Measurements from ENCODE around the gene RNF6. TPM values are rescaled to one million over a fixed set of nuclear protein-coding genes. Genes with fewer than 3 reads are reported as not detected.
A peak's percentile ranks its signal among the peaks of the same experiment; 100 is the strongest.
"Not testable (repeated sequence)": the region's sequence is repeated elsewhere in the genome, so short reads cannot be mapped to it uniquely, and the experiment has no call there.

The RNF6 gene
- total and polyA plus RNA-seq, 4 experiments from 2014 or later = 36.3 to 54.9 (median 47.3) TPM

DNA sequence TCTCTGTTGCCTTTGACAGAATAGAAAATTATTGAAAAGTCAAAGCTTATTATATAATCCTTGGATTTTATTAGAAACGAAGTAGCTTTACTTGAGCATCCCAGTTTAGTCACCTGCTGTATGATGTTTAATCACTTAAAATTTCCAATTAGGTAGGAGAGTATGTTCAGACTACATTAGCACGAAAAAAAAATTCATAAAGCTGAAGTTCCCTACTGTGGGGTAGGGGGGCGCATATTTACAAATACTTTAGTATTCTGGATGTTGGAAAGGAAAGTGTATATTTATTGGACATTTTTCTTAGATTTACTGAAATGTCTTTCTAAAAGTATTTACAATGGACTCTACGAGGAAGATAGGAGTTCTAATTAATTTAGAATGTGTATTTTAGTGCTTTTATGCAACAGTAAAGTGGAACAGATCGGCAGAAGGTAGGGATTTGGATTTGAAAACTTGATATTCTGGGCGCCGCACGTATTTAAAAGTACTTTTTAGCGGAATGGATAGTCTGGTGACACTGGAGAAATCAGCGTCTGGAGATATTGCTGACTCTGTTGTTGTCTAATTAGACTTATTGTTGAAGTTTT lies 33.7 kb upstream of the RNF6 start:
- ChIA-PET CTCF (ENCODE audit: partially characterized antibody) (interaction anchor here (1.0 to 5.4 kb wide), 3 partner anchors 10 to 70 kb away, joined by 3 to 29 read pairs (median 4); partner anchors contain the start of gene RNF6), POLR2A (ENCODE audit: partially characterized antibody) (interaction anchor here (0.8 to 5.4 kb wide), 4 partner anchors 34 to 969 kb away, joined by 3 to 49 read pairs (median 4); partner anchors contain the start of gene RNF6)
- no peaks in the 10 kb centered on the region for H3K9me3 ChIP-seq (ENCODE audit: control insufficient read depth in 1 of 2, low read length in 2 of 2)
- H3K36me3 ChIP-seq (ENCODE audit: insufficient read depth, low read length) = no peaks in the 10 kb centered on the region
- H3K4me3 ChIP-seq (ENCODE audit: low read length in 2 of 2) = peak overlapping the region in 1 of 2 donors; percentile 87
- no peak overlapping the region for H3K27ac ChIP-seq (ENCODE audit: low read depth, low read length)
- no peaks in the 10 kb centered on the region for H3K9me3 Mint-ChIP-seq
- peaks cover 0 to under 1% of the 10 kb centered on the region in 2 donors for H3K27me3 Mint-ChIP-seq
- H3K27me3 ChIP-seq (ENCODE audit: insufficient read depth, low read length) = no peaks in the 10 kb centered on the region
- H3K4me1 ChIP-seq (ENCODE audit: insufficient read depth, low read length) = peaks cover 18% of the 10 kb centered on the region
- peaks cover 0 to 7% of the 10 kb centered on the region in 2 donors for H3K36me3 Mint-ChIP-seq
- peak overlapping the region in 1 of 7 donors; percentile 86 for H3K27ac Mint-ChIP-seq
- no peak for DNase-seq
- peak overlapping the region; percentile 45 to 95 (median 90) for H3K4me3 Mint-ChIP-seq
- intact Hi-C loops (cut with micrococcal nuclease) = loop anchor here (10.0 kb wide), 2 partner anchors 229 to 1169 kb away; partner anchors contain the start of gene GTF3A
- peaks cover 32 to 58% (median 33%) of the 10 kb centered on the region in 4 donors for H3K4me1 Mint-ChIP-seq

DNA sequence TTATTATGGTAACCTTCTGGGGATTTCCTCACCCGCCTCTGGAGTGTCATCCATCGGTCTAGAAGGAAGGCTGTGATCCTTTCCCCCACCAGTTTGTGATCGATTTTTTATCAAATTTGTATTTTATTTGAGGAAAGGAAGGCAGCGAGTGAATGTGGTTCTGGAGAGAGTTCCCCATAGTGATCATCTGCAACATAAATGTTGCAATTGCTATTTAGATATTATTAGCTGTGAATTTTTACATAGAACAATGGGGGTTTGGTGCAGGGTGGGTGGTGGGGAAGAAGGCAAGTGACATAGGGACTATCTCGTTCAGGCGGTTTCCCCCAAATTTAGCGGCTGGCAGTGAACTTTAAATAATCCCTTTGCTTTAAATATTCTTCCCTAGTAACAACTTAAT lies 33.0 kb upstream of the RNF6 start:
- Mint-ChIP-seq H3K4me1 (peaks cover 29 to 52% (median 31%) of the 10 kb centered on the region in 4 donors), H3K4me3 (peak overlapping the region; percentile 89 to 95 (median 91)), H3K9me3 (no peaks in the 10 kb centered on the region), H3K27me3 (peaks cover 0 to 1% of the 10 kb centered on the region in 2 donors), H3K36me3 (peaks cover 0 to 7% of the 10 kb centered on the region in 2 donors), H3K27ac (peak overlapping the region; percentile 77 to 96 (median 86))
- Histone ChIP-seq H3K36me3 (ENCODE audit: insufficient read depth, low read length) (no peaks in the 10 kb centered on the region), H3K9me3 (ENCODE audit: control insufficient read depth in 1 of 2, low read length in 2 of 2) (no peaks in the 10 kb centered on the region), H3K4me3 (ENCODE audit: low read length in 2 of 2) (peak overlapping the region; percentile 55 to 87), H3K27ac (ENCODE audit: low read depth, low read length) (peak overlapping the region; percentile 58), H3K27me3 (ENCODE audit: insufficient read depth, low read length) (no peaks in the 10 kb centered on the region), H3K4me1 (ENCODE audit: insufficient read depth, low read length) (peaks cover 18% of the 10 kb centered on the region)
- CTCF ChIA-PET (ENCODE audit: partially characterized antibody) = interaction anchor here (1.0 to 5.4 kb wide), 4 partner anchors 9 to 70 kb away, joined by 3 to 29 read pairs (median 4); partner anchors contain the start of gene RNF6
- intact Hi-C loops (cut with micrococcal nuclease) = loop anchor here (10.0 kb wide), 2 partner anchors 230 to 1170 kb away; partner anchors contain the start of gene GTF3A
- POLR2A ChIA-PET (ENCODE audit: partially characterized antibody) = interaction anchor here (0.8 to 5.4 kb wide), 3 partner anchors 33 to 70 kb away, joined by 3 to 49 read pairs (median 4); partner anchors contain the start of gene RNF6
- no peak for DNase-seq

DNA sequence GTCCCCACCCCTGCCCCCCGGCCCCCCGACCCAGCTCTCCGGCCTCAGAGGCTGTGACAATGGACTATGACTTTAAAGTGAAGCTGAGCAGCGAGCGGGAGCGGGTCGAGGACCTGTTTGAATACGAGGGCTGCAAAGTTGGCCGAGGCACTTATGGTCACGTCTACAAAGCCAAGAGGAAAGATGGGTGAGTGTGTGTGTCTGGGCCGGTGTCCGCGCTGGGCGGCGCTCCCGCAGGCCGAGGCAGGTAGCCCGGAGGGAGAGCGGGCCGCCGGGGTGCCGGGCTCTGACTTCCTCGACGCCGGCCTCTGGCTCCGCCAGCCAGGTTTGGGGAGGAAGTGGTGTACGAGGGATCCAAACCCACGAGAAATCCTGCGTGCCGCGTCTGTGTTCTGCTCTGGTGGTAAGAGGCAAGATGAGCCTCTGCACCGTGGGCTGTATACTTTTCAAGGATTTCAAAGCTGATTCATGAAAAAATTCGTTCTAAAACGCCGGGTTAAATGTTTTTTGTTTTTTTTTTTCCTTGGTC lies 32.5 kb upstream of the RNF6 start:
- ChIA-PET CTCF (ENCODE audit: partially characterized antibody) (interaction anchor here (1.0 to 5.4 kb wide), 4 partner anchors 8 to 69 kb away, joined by 3 to 29 read pairs (median 4); partner anchors contain the start of gene RNF6), POLR2A (ENCODE audit: partially characterized antibody) (interaction anchor here (0.8 to 5.4 kb wide), 3 partner anchors 33 to 70 kb away, joined by 3 to 49 read pairs (median 4); partner anchors contain the start of gene RNF6)
- intact Hi-C loops (cut with micrococcal nuclease) = loop anchor here (5.0 to 10.0 kb wide), 6 partner anchors 230 to 1198 kb away; partner anchors contain the start of genes GTF3A, MTIF3, NUP58 and USP12
- H3K27me3 ChIP-seq (ENCODE audit: insufficient read depth, low read length) = no peaks in the 10 kb centered on the region
- peaks cover 18% of the 10 kb centered on the region for H3K4me1 ChIP-seq (ENCODE audit: insufficient read depth, low read length)
- H3K27ac Mint-ChIP-seq = peak overlapping the region; percentile 77 to 96 (median 86)
- H3K9me3 Mint-ChIP-seq = no peaks in the 10 kb centered on the region
- H3K9me3 ChIP-seq (ENCODE audit: control insufficient read depth in 1 of 2, low read length in 2 of 2) = no peaks in the 10 kb centered on the region
- peak overlapping the region; percentile 58 for H3K27ac ChIP-seq (ENCODE audit: low read depth, low read length)
- no peaks in the 10 kb centered on the region for H3K36me3 ChIP-seq (ENCODE audit: insufficient read depth, low read length)
- peak; percentile 62 to 82 (median 66) for DNase-seq
- H3K4me3 ChIP-seq (ENCODE audit: low read length in 2 of 2) = peak overlapping the region; percentile 55 to 87
- H3K27me3 Mint-ChIP-seq = peaks cover 0 to 1% of the 10 kb centered on the region in 2 donors
- H3K4me1 Mint-ChIP-seq = peaks cover 29 to 47% (median 30%) of the 10 kb centered on the region in 4 donors
- H3K36me3 Mint-ChIP-seq = peaks cover 0 to 7% of the 10 kb centered on the region in 2 donors
- peak overlapping the region; percentile 89 to 95 (median 91) for H3K4me3 Mint-ChIP-seq

DNA sequence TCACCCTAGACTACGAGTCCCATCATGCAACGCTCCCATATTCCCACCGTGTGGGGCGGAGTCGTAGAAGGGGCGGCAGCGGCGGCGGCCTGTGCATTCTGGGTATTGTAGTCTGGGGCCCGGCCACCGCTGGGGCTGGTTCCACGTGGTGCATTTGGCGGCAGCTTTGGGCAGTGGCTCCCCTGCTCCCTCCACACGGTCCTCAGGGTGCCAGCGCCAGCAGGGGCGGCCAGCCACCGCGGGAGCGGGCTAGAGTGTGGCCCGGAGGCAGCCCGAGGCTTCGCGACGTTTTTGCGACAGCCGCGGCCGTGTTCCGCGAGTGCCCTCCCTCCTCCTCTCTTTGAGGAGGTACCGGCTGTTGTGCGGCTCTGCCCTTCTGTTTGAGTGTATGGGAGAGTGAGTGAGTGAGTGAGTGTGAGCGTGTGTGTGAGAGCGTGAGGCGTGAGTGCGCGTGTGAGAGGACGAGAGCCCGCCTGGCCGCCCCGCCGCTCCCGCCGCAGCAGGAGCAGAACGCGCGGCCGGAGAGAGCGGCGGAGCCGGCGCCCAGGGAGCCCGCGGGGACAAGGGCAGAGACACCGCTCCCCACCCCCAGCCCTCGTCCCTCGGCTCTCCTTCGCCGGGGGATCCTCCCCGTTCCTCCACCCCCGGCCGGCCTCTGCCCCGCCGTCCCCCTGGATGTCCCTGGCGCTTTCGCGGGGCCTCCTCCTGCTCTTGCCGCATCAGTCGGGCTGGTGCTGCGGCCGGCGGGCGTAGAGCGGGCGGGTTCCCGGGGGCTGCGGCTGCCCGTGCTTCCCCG lies 31.9 kb upstream of the RNF6 start, which contains the start of gene CDK8:
TSS of gene CDK8 (plus strand) at position 343 of the 796 bp plus-strand sequence. CDS start 513 bp downstream, outside the sequence.
- ChIA-PET POLR2A (ENCODE audit: partially characterized antibody) (interaction anchor here (1.4 to 5.4 kb wide), 2 partner anchors 32 to 67 kb away, joined by 5 to 49 read pairs; partner anchors contain the start of gene RNF6), CTCF (ENCODE audit: partially characterized antibody) (interaction anchor here (0.8 to 5.4 kb wide), 3 partner anchors 18 to 230 kb away, joined by 3 to 29 read pairs (median 4); no protein-coding TSS in a partner anchor)
- H3K9me3 Mint-ChIP-seq = no peaks in the 10 kb centered on the region
- Histone ChIP-seq H3K4me3 (ENCODE audit: low read length in 2 of 2) (peak within 1 kb of the TSS; percentile 55 to 87), H3K27ac (ENCODE audit: low read depth, low read length) (peak within 1 kb of the TSS; percentile 58), H3K9me3 (ENCODE audit: control insufficient read depth in 1 of 2, low read length in 2 of 2) (no peaks in the 10 kb centered on the region), H3K27me3 (ENCODE audit: insufficient read depth, low read length) (no peaks in the 10 kb centered on the region), H3K4me1 (ENCODE audit: insufficient read depth, low read length) (peaks cover 18% of the 10 kb centered on the region), H3K36me3 (ENCODE audit: insufficient read depth, low read length) (no peaks in the 10 kb centered on the region)
- intact Hi-C loops (cut with micrococcal nuclease) = loop anchor here (1.0 to 10.0 kb wide), 9 partner anchors 32 to 1367 kb away; partner anchors contain the start of genes GTF3A, LNX2, MTIF3 and NUP58
- peaks cover 29 to 44% (median 30%) of the 10 kb centered on the region in 4 donors for H3K4me1 Mint-ChIP-seq
- peaks cover 0 to 7% of the 10 kb centered on the region in 2 donors for H3K36me3 Mint-ChIP-seq
- peak within 1 kb of the TSS; percentile 86 to 99 (median 93) for H3K27ac Mint-ChIP-seq
- H3K27me3 Mint-ChIP-seq = peaks cover 0 to 1% of the 10 kb centered on the region in 2 donors
- H3K4me3 Mint-ChIP-seq = peak within 1 kb of the TSS; percentile 91 to 100 (median 94)
- peak; percentile 91 to 95 (median 92) for DNase-seq

DNA sequence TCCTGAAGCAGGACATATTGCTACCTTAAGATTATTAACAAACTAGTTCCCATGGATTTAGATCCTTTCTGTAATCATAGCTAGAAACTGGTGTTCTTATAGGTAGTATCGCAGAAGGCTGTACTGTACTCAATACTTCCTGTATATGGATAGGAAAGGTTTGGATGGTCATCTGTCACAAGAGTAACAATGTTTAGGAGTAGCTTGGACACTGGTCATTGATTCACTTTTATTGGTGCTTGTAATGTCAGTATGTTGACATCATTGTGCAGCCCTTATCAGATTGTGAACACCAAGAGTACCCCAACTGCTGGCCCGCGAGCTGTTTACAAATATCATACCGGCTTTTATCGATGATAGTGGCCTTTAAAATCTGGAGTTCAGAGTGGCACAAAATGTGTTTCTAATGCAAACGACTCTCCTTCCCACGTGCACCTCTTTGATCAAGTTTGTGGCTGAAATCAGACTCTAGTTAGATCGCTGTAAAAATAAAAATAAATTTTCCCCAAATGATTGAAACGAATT lies 31.2 kb upstream of the RNF6 start:
- Histone ChIP-seq H3K27ac (ENCODE audit: low read depth, low read length) (peak overlapping the region; percentile 58), H3K4me3 (ENCODE audit: low read length in 2 of 2) (peak overlapping the region; percentile 55 to 87), H3K36me3 (ENCODE audit: insufficient read depth, low read length) (no peaks in the 10 kb centered on the region), H3K9me3 (ENCODE audit: control insufficient read depth in 1 of 2, low read length in 2 of 2) (no peaks in the 10 kb centered on the region), H3K27me3 (ENCODE audit: insufficient read depth, low read length) (no peaks in the 10 kb centered on the region), H3K4me1 (ENCODE audit: insufficient read depth, low read length) (peaks cover 18% of the 10 kb centered on the region)
- no peak for DNase-seq
- Mint-ChIP-seq H3K27me3 (peaks cover 0 to 1% of the 10 kb centered on the region in 2 donors), H3K9me3 (no peaks in the 10 kb centered on the region), H3K27ac (peak overlapping the region; percentile 83 to 99 (median 92)), H3K4me3 (peak overlapping the region; percentile 88 to 100 (median 94)), H3K36me3 (peaks cover 0 to 7% of the 10 kb centered on the region in 2 donors), H3K4me1 (peaks cover 27 to 39% (median 29%) of the 10 kb centered on the region in 4 donors)
- ChIA-PET POLR2A (ENCODE audit: partially characterized antibody) (interaction anchor here (1.4 to 5.4 kb wide), 2 partner anchors 32 to 67 kb away, joined by 5 to 49 read pairs; partner anchors contain the start of gene RNF6), CTCF (ENCODE audit: partially characterized antibody) (interaction anchor here (0.8 to 5.4 kb wide), 3 partner anchors 17 to 231 kb away, joined by 3 to 29 read pairs (median 4); no protein-coding TSS in a partner anchor)
- intact Hi-C loops (cut with micrococcal nuclease) = loop anchor here (1.0 to 10.0 kb wide), 9 partner anchors 31 to 1367 kb away; partner anchors contain the start of genes GTF3A, LNX2, MTIF3 and NUP58

DNA sequence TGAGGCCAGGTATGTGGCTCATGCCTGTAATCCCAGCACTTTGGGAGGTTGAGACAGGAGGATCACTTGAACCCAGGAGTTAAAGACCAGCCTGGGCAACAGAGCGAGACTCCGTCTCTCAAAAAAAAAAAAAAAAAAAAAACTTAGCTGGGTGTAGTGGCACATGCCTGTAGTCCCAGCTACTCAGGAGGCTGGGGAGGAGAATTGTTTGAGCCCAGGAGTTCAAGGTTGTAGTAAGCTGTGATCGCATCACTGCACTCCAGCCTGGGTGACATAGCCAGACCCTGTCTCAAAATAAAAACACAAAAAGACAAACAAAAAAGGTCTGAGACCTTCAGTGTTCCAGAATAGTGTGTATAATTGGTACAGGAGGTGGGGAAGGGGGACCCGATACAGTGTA lies 29.9 kb upstream of the RNF6 start:
- not testable (repeated sequence) for H3K9me3 ChIP-seq (ENCODE audit: control insufficient read depth in 1 of 2, low read length in 2 of 2); H3K9me3 Mint-ChIP-seq; H3K27me3 ChIP-seq (ENCODE audit: insufficient read depth, low read length); H3K36me3 Mint-ChIP-seq; DNase-seq; H3K27ac ChIP-seq (ENCODE audit: low read depth, low read length); H3K4me3 ChIP-seq (ENCODE audit: low read length in 2 of 2); H3K27me3 Mint-ChIP-seq; H3K36me3 ChIP-seq (ENCODE audit: insufficient read depth, low read length); H3K4me3 Mint-ChIP-seq; H3K27ac Mint-ChIP-seq
- CTCF ChIA-PET (ENCODE audit: partially characterized antibody) = interaction anchor here (2.0 to 5.4 kb wide), 2 partner anchors 15 to 67 kb away, joined by 6 to 29 read pairs; no protein-coding TSS in a partner anchor
- H3K4me1 ChIP-seq (ENCODE audit: insufficient read depth, low read length) = peaks cover 18% of the 10 kb centered on the region
- H3K4me1 Mint-ChIP-seq = peaks cover 19 to 29% (median 25%) of the 10 kb centered on the region in 4 donors
- POLR2A ChIA-PET (ENCODE audit: partially characterized antibody) = interaction anchor here (5.4 kb wide), 1 partner anchor 30 kb away, joined by 49 read pairs; the partner anchor contains the start of gene RNF6
- intact Hi-C loops (cut with micrococcal nuclease) = loop anchor here (2.0 to 10.0 kb wide), 7 partner anchors 233 to 1369 kb away; partner anchors contain the start of genes GTF3A, LNX2, MTIF3 and NUP58
